HEK293 (cell line): ENCODE measurements around the gene HOXB4.

Experiments
- CTCF ChIA-PET: fragments of 350-600 bp; formaldehyde crosslinking; extraction: SDS; loops from one replicate; lab custom pipeline; 2021; ENCODE audit warnings: antibody characterized with exemption; lab: Yijun Ruan, JAX
- POLR2A ChIA-PET: fragments of 300-600 bp; formaldehyde crosslinking; extraction: SDS; loops from one replicate; lab custom pipeline; 2020; ENCODE audit warnings: antibody characterized with exemption, inconsistent platforms; lab: Yijun Ruan, JAX
- H3K27ac ChIP-seq: fragments of 200-500 bp; sonication (Bioruptor generic); 2 replicates; pipeline ENCODE4 v1.5.1; 2014; ENCODE audit warnings: low read depth, low read length, control low read depth, inconsistent platforms; ENCODE audit errors: extremely low read depth
- H3K36me3 ChIP-seq, 2 experiments: fragments of 200-500 bp in 1 of 2; sonication (Bioruptor generic) in 1 of 2; 1 replicate in 1 of 2; 2 replicates in 1 of 2; pipeline ENCODE4 v1.5.1; 2014 to 2017; ENCODE audit warnings: inconsistent platforms in 2 of 2, low read length in 2 of 2; ENCODE audit not compliant: control insufficient read depth in 2 of 2, insufficient read depth in 1 of 2
- H3K4me1 ChIP-seq: fragments of 200-500 bp; sonication (Bioruptor generic); 2 replicates; pipeline ENCODE4 v1.5.1; 2014; ENCODE audit warnings: mild to moderate bottlenecking, low read length, inconsistent platforms; ENCODE audit not compliant: control insufficient read depth, insufficient read depth
- H3K4me3 ChIP-seq: 2 replicates; pipeline ENCODE4 v1.5.1; 2011; ENCODE audit warnings: low read depth, mild to moderate bottlenecking, control low read depth, low read length, moderate library complexity
- H3K9me3 ChIP-seq: fragments of 200-500 bp; sonication (Bioruptor generic); 2 replicates; pipeline ENCODE4 v1.5.1; 2014; ENCODE audit warnings: low read depth, low read length, inconsistent platforms; ENCODE audit not compliant: control insufficient read depth, insufficient read depth
- EGR2 ChIP-seq: fragments of 450-650 bp; formaldehyde crosslinking; IDR thresholded peaks from 2 replicates; pipeline ENCODE4 v1.5.1; 2016; ENCODE audit warnings: low read depth, missing biosample characterization, missing genetic modification characterization
- GLIS2 ChIP-seq: fragments of 450-650 bp; formaldehyde crosslinking; IDR thresholded peaks from 2 replicates; pipeline ENCODE4 v1.5.1; 2016; ENCODE audit warnings: missing biosample characterization, missing genetic modification characterization
- PRDM6 ChIP-seq: fragments of 450-650 bp; formaldehyde crosslinking; IDR thresholded peaks from 2 replicates; pipeline ENCODE4 v1.5.1; 2017; ENCODE audit warnings: missing biosample characterization, missing genetic modification characterization
- RBAK ChIP-seq: fragments of 450-650 bp; formaldehyde crosslinking; IDR thresholded peaks from 2 replicates; pipeline ENCODE4 v1.5.1; 2016; ENCODE audit warnings: missing biosample characterization, missing genetic modification characterization
- YY1 ChIP-seq: fragments of 450-650 bp; formaldehyde crosslinking; IDR thresholded peaks from 2 replicates; pipeline ENCODE4 v1.5.1; 2018; ENCODE audit warnings: missing biosample characterization, missing genetic modification characterization
- ZFHX2 ChIP-seq: fragments of 450-650 bp; formaldehyde crosslinking; conservative IDR thresholded peaks from 2 replicates; pipeline ENCODE4 v1.5.1; 2016; ENCODE audit warnings: missing biosample characterization, missing genetic modification characterization
- ZNF10 ChIP-seq: fragments of 450-650 bp; formaldehyde crosslinking; IDR thresholded peaks from 2 replicates; pipeline ENCODE4 v1.5.1; 2017; ENCODE audit warnings: missing biosample characterization, missing genetic modification characterization
- ZNF239 ChIP-seq: fragments of 450-650 bp; formaldehyde crosslinking; IDR thresholded peaks from 2 replicates; pipeline ENCODE4 v1.5.1; 2016; ENCODE audit warnings: missing biosample characterization, missing genetic modification characterization
- ZNF266 ChIP-seq: fragments of 450-650 bp; formaldehyde crosslinking; IDR thresholded peaks from 2 replicates; pipeline ENCODE4 v1.5.1; 2016; ENCODE audit warnings: missing biosample characterization, missing genetic modification characterization, low read depth
- ZNF362 ChIP-seq: fragments of 450-650 bp; formaldehyde crosslinking; IDR thresholded peaks from 2 replicates; pipeline ENCODE4 v1.5.1; 2016; ENCODE audit warnings: missing biosample characterization, missing genetic modification characterization
- ZNF433 ChIP-seq: fragments of 450-650 bp; formaldehyde crosslinking; IDR thresholded peaks from 2 replicates; pipeline ENCODE4 v1.5.1; 2016; ENCODE audit warnings: missing biosample characterization, missing genetic modification characterization, low read depth
- ZNF596 ChIP-seq: fragments of 450-650 bp; IDR thresholded peaks from 2 replicates; pipeline ENCODE4 v1.5.0; 2018; ENCODE audit warnings: missing biosample characterization, mild to moderate bottlenecking, missing genetic modification characterization, moderate library complexity
- ZNF600 ChIP-seq: fragments of 450-650 bp; formaldehyde crosslinking; IDR thresholded peaks from 2 replicates; pipeline ENCODE4 v1.5.1; 2016; ENCODE audit warnings: missing biosample characterization, missing genetic modification characterization
- ZNF707 ChIP-seq: fragments of 450-650 bp; formaldehyde crosslinking; IDR thresholded peaks from 2 replicates; pipeline ENCODE4 v1.5.1; 2016; ENCODE audit warnings: missing biosample characterization, missing genetic modification characterization
- ZSCAN30 ChIP-seq: fragments of 450-650 bp; IDR thresholded peaks from 2 replicates; pipeline ENCODE4 v1.5.1; 2018; ENCODE audit warnings: missing biosample characterization, mild to moderate bottlenecking, missing genetic modification characterization, moderate library complexity
- TF ChIP-seq, protein P1 (sequence below): fragments of 450-650 bp; formaldehyde crosslinking; IDR thresholded peaks from 2 replicates; pipeline ENCODE4 v1.5.1; 2016; ENCODE audit warnings: missing biosample characterization, missing genetic modification characterization

HOXB4 gene

GRCh38 chr17:48579760-48580554, 1.8 kb upstream of the HOXB4 start:
- H3K9me3 ChIP-seq = no peaks in the 10 kb centered on the region
- H3K36me3 ChIP-seq = peaks cover 0 to 18% of the 10 kb centered on the region in 2 experiments; a peak in 1 of 3 replicates
- POLR2A ChIA-PET = interaction anchor here (0.7 to 1.3 kb wide), 5 partner anchors 13 to 556 kb away, joined by 3 to 9 read pairs (median 4); no protein-coding TSS in a partner anchor
- H3K4me1 ChIP-seq = peaks cover 65% of the 10 kb centered on the region
- CTCF ChIA-PET = interaction anchor here (0.6 to 1.5 kb wide), 5 partner anchors 79 to 364 kb away, joined by 3 read pairs; no protein-coding TSS in a partner anchor
- no peak overlapping the region for H3K4me3 ChIP-seq
- H3K27ac ChIP-seq = peak overlapping the region; percentile 92; the same call in 1 of the 2 replicates
- TF ChIP-seq YY1 = 0 out of 2 replicates have a peak, but pooled peaks have one; percentile 11
- TF ChIP-seq ZNF362 (tag by site-specific recombination) = peak; percentile 87
- no peak for TF ChIP-seq ZNF239 (tag by site-specific recombination)
- peak; percentile 72 for TF ChIP-seq PRDM6 (tag by site-specific recombination)
- TF ChIP-seq, all 188 proteins: peak for 3

- CTCF ChIA-PET = interaction anchor here (0.9 to 1.5 kb wide), 2 partner anchors 78 to 243 kb away, joined by 3 read pairs; no protein-coding TSS in a partner anchor
- H3K9me3 ChIP-seq = no peaks in the 10 kb centered on the region
- peak overlapping the region; percentile 91; the same call in 1 of the 2 replicates for H3K27ac ChIP-seq
- POLR2A ChIA-PET = interaction anchor here (1.3 to 4.1 kb wide), 2 partner anchors 32 to 36 kb away, joined by 3 to 14 read pairs; no protein-coding TSS in a partner anchor
- H3K4me3 ChIP-seq = no peak overlapping the region
- H3K36me3 ChIP-seq = peaks cover 0 to 18% of the 10 kb centered on the region in 2 experiments; a peak in 1 of 3 replicates
- TF ChIP-seq RBAK (tag by site-specific recombination) (no peak), GLIS2 (tag by site-specific recombination) (no peak), ZSCAN30 (tag by site-specific recombination) (no peak), ZNF433 (no peak), ZNF10 (peak; percentile 73; the same call in 1 of the 2 replicates)
- peaks cover 68% of the 10 kb centered on the region for H3K4me1 ChIP-seq
Measured at GRCh38 chr17:48579471-48579759, 1.3 kb upstream of the HOXB4 start.

GRCh38 chr17:48578616-48579470, 693 bp upstream of the HOXB4 start:
- peaks cover 68% of the 10 kb centered on the region for H3K4me1 ChIP-seq
- peak overlapping the region; percentile 52 for H3K4me3 ChIP-seq
- peaks cover 0 to 13% of the 10 kb centered on the region in 2 experiments; a peak in 2 of 3 replicates for H3K36me3 ChIP-seq
- TF ChIP-seq, protein P1, sequence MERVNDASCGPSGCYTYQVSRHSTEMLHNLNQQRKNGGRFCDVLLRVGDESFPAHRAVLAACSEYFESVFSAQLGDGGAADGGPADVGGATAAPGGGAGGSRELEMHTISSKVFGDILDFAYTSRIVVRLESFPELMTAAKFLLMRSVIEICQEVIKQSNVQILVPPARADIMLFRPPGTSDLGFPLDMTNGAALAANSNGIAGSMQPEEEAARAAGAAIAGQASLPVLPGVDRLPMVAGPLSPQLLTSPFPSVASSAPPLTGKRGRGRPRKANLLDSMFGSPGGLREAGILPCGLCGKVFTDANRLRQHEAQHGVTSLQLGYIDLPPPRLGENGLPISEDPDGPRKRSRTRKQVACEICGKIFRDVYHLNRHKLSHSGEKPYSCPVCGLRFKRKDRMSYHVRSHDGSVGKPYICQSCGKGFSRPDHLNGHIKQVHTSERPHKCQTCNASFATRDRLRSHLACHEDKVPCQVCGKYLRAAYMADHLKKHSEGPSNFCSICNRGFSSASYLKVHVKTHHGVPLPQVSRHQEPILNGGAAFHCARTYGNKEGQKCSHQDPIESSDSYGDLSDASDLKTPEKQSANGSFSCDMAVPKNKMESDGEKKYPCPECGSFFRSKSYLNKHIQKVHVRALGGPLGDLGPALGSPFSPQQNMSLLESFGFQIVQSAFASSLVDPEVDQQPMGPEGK = 0 out of 2 replicates have a peak, but pooled peaks have one; percentile 13
- TF ChIP-seq ZNF600 (tag by site-specific recombination) (peak; percentile 61), EGR2 (tag by site-specific recombination) (0 out of 2 replicates have a peak, but pooled peaks have one; percentile 15), ZFHX2 (tag by site-specific recombination) (peak; percentile 31; the same call in 1 of the 2 replicates), ZNF707 (tag by site-specific recombination) (no peak), ZNF596 (tag by site-specific recombination) (peak; percentile 79), ZNF266 (no peak)
- H3K9me3 ChIP-seq = no peaks in the 10 kb centered on the region
- H3K27ac ChIP-seq = peak overlapping the region; percentile 91
- POLR2A ChIA-PET = interaction anchor here (0.9 to 4.1 kb wide), 3 partner anchors 9 to 35 kb away, joined by 3 to 14 read pairs (median 3); no protein-coding TSS in a partner anchor
- CTCF ChIA-PET = interaction anchor here (0.8 kb wide), 1 partner anchor 9 kb away, joined by 3 read pairs; no protein-coding TSS in a partner anchor
